NCI-H345 (cell line): ENCODE results near the gene TMEM272.
"Not testable (repeated sequence)": the region's sequence is repeated elsewhere in the genome, so short reads cannot be mapped to it uniquely, and the experiment has no call there.

ENCODE experiments used
- DNase-seq: peaks from one replicate; lab custom pipeline; 2025; lab: John Stamatoyannopoulos, UW

TMEM272 gene

GRCh38 chr13:51824712-51825111 lies 20.3 kb downstream of the TMEM272 start:
- not testable (repeated sequence) for DNase-seq

- DNase-seq = no peak
These were observed 21.1 kb downstream of the TMEM272 start for GRCh38 chr13:51823863-51824262.

GRCh38 chr13:51823359-51823758 lies 21.6 kb downstream of the TMEM272 start:
- no peak for DNase-seq

- no peak for DNase-seq
These were observed 22.7 kb downstream of the TMEM272 start for GRCh38 chr13:51822106-51822815.

- no peak for DNase-seq
These were observed 23.4 kb downstream of the TMEM272 start for GRCh38 chr13:51821606-51822005.

GRCh38 chr13:51820016-51820597 lies 24.9 kb downstream of the TMEM272 start:
- DNase-seq = no peak

GRCh38 chr13:51819544-51819943 lies 25.4 kb downstream of the TMEM272 start:
- no peak for DNase-seq

- no peak for DNase-seq
These were observed 26.0 kb downstream of the TMEM272 start for GRCh38 chr13:51818781-51819511.

GRCh38 chr13:51818276-51818675 lies 26.7 kb downstream of the TMEM272 start:
- DNase-seq = no peak

GRCh38 chr13:51817717-51818116 lies 27.3 kb downstream of the TMEM272 start:
- DNase-seq = no peak

GRCh38 chr13:51816604-51817249 lies 28.2 kb downstream of the TMEM272 start:
- no peak for DNase-seq

- DNase-seq = no peak
These were observed 29.1 kb downstream of the TMEM272 start for GRCh38 chr13:51815848-51816247.

GRCh38 chr13:51814825-51815650 lies 29.9 kb downstream of the TMEM272 start:
- peak; percentile 65 for DNase-seq

GRCh38 chr13:51814071-51814470 lies 30.9 kb downstream of the TMEM272 start:
- DNase-seq = no peak

GRCh38 chr13:51811920-51812451 lies 33.0 kb downstream of the TMEM272 start:
- DNase-seq = no peak

GRCh38 chr13:51811046-51811445 lies 33.9 kb downstream of the TMEM272 start:
- peak; percentile 38 for DNase-seq

- no peak for DNase-seq
These were observed 36.2 kb downstream of the TMEM272 start for GRCh38 chr13:51808811-51809210.

GRCh38 chr13:51807041-51807440 lies 37.9 kb downstream of the TMEM272 start:
- DNase-seq = no peak

GRCh38 chr13:51806566-51806965 lies 38.4 kb downstream of the TMEM272 start:
- DNase-seq = no peak

GRCh38 chr13:51805925-51806324 lies 39.1 kb downstream of the TMEM272 start:
- no peak for DNase-seq

- DNase-seq = no peak
These were observed 39.7 kb downstream of the TMEM272 start for GRCh38 chr13:51805313-51805712.
